T-helper 17 cell (primary cell): Measurements from ENCODE around the gene CD69. TPM values are rescaled to one million over a fixed set of nuclear protein-coding genes. Genes with fewer than 3 reads are reported as not detected.

Source experiments
- ATAC-seq: fragments of 150-1000 bp; cut with Tn5 transposase; 2 replicates; pipeline ENCODE4 v1.10.0; 2021; ENCODE audit warnings: mild to moderate bottlenecking, moderate library complexity
- DNase-seq, 3 donors: peaks; one replicate each; pipeline versions ENCODE4 v3.0.0 to v3.0.0-alpha.2; 2020 to 2021
- H3K9me3 ChIP-seq: one replicate; pipeline ENCODE4 v1.7.0; 2013; ENCODE audit warnings: low read length, mild to moderate bottlenecking; ENCODE audit not compliant: control insufficient read depth, poor library complexity, severe bottlenecking
- H3K27ac Mint-ChIP-seq: one replicate; pipeline ENCODE4 v1.8.0; 2022; ENCODE audit warnings: mild to moderate bottlenecking, moderate library complexity, mixed read lengths
- H3K27me3 Mint-ChIP-seq: one replicate; pipeline ENCODE4 v1.8.0; 2022; ENCODE audit warnings: mixed read lengths
- H3K36me3 Mint-ChIP-seq: one replicate; pipeline ENCODE4 v1.8.0; 2022; ENCODE audit warnings: low read depth, mixed read lengths
- H3K4me1 Mint-ChIP-seq: one replicate; pipeline ENCODE4 v1.8.0; 2022; ENCODE audit warnings: mild to moderate bottlenecking, mixed read lengths
- H3K4me3 Mint-ChIP-seq: one replicate; pipeline ENCODE4 v1.8.0; 2022; ENCODE audit warnings: mild to moderate bottlenecking, moderate library complexity, mixed read lengths
- total RNA-seq, 4 donors: library from RNA in 2 of 4; stranded (reverse) in 2 of 4; gene quantifications; one replicate each; pipeline ENCODE4 v1.2.3 and lab custom pipeline; 2022 to 2026

CD69 gene
- total RNA-seq, 2 donors from 2014 or later, result 1,001 to 1,104 TPM

DNA sequence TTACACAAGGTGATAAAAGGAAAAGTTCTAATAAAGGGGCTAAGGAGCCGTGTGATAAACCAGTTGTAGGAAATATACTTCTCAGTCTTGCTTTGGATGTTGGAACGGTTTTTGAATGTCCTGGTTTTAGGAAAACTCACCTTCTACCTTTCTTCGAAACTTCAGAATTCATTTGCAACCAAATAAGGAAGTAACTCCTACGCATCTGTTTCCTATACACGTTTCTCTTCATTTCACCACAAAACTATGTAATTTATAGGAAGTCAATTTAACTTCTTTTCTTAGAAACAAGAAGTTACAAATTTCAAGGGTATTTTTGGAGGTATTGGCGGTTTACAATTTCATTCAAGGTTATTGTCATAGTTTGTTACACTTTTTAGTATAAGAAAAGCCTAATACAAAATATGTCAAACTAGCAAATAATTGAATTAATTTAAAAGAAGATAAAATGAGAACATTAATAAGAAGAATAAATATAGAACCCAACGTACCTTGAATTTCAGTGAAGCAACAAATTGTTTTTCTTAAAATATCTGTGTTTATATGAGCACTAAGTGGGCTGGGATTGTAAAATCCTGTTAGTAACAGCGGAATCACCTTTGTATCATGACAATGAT is 33.2 kb upstream of the CD69 start:
- H3K27me3 Mint-ChIP-seq, result peaks cover 6% of the 10 kb centered on the region
- H3K4me3 Mint-ChIP-seq, result no peak overlapping the region
- ATAC-seq (no peak), DNase-seq (no peak)
- peak overlapping the region; percentile 89 for H3K27ac Mint-ChIP-seq
- no peaks in the 10 kb centered on the region for H3K9me3 ChIP-seq
- H3K36me3 Mint-ChIP-seq, result no peaks in the 10 kb centered on the region
- H3K4me1 Mint-ChIP-seq, result peaks cover 49% of the 10 kb centered on the region

DNA sequence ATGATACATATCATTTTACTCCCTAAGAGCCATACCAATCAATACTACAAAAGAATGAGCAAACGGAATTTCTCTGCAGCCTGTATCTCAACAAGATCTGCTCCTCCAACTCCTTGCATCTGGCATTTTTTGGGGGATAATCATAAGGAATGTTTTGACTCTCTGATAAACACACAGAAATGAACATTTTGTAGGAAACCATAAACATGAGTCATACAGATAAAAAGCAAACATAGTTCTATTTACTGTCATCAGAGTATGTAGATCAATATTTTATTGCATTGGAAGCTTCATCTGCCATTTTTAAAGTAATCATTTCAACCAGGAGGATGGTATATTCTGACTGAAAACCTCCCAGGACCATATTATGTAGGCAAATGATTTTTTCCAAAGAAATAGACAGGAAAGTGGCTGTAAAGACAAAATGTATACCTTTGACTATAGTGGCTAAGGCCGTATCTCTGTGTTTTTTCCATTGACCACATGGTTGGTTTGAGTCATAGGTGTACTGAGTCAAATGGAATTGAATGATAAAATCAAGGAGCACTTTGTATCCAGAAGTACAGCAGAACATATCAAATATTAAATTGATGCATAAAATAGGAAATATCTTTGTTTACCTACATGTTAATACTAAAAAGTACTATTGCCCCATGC is 32.4 kb upstream of the CD69 start:
- no peak for DNase-seq
- Mint-ChIP-seq H3K4me3 (no peak overlapping the region), H3K36me3 (no peaks in the 10 kb centered on the region), H3K27ac (peak overlapping the region; percentile 89), H3K4me1 (peaks cover 49% of the 10 kb centered on the region), H3K27me3 (peaks cover 6% of the 10 kb centered on the region)
- no peaks in the 10 kb centered on the region for H3K9me3 ChIP-seq
- ATAC-seq, result no peak

DNA sequence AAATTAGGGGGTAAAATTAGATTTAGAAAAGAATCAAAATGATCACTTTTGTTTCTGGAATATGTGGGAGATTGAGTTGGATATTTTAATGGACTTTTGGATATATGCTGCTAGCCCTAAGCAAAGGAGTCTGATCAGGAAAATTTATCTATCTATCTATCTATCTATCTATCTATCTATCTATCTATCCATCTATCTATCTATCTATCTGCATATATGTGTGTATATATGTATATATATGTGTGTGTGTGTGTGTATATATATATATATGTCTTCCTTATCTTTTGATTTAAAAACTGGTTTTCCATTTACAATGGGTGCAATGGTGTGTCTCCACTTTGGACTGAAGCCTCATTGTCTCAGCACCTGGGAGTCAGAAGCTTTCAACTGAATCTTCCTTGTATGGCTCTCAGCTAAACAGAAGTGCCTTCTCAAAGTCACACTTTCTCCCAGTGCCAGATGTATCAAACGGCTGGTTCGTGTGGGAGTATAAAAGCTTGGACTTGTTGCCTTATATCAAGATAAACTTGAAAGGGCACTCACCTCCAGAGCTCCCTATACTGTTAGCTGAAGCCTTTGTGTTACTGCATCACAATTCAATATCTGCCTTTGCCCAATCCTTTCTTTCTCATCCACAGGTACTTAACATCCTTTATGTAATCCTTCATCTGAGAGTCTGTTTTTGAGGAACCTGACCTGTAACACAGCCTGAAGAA is 31.6 kb upstream of the CD69 start:
- H3K4me3 Mint-ChIP-seq, result no peak overlapping the region
- H3K4me1 Mint-ChIP-seq, result peaks cover 51% of the 10 kb centered on the region
- H3K9me3 ChIP-seq, result no peaks in the 10 kb centered on the region
- H3K27ac Mint-ChIP-seq, result no peak overlapping the region
- DNase-seq, result no peak
- no peaks in the 10 kb centered on the region for H3K36me3 Mint-ChIP-seq
- no peak for ATAC-seq
- H3K27me3 Mint-ChIP-seq, result peaks cover 6% of the 10 kb centered on the region

DNA sequence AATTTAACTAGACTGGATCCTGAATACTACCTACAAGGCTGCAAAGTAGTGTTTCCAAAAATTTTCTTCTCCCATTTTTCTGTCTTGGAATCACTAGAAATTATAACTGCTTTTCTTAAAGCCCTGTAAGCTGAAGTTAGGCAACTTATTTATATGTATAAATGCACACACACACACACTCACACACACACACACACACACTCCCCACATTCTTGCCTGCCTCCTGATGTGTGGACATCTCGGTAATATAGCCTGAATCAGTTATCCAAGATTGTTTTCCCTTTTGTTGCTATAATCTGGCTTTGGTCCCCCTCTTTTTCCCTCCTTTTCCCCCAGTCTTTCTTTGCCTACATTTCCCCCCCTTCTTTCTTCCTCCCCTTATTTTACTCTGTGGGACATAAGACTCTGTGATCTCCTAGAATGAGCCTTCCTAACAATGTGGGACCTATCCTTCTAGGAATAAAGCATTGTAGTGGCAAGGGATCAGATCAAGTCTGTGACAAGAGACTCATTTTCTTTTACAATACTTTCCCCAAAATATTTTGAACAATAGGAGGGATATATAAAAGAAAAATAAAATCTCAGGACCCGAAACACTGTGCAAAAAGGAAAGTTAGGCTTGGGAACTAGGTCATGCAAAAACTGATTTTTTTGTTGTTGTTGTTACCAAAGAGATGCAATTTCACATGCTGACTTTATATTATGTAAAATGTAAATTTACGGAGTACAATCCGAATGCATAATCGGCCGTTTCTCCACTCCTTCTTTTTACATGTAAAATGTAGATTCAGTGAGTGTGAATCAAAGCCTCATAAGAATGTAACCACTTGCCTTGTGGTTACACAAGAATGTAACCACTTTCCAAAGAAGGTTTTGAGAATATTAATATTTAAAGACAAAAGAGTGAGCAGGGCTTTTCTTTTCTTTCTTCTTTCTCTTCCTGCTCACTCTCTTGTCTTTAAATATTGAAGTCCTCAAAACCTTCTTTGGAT is 26.3 kb upstream of the CD69 start:
- DNase-seq, result no peak
- no peak for ATAC-seq
- H3K4me3 Mint-ChIP-seq, result no peak overlapping the region
- H3K36me3 Mint-ChIP-seq, result no peaks in the 10 kb centered on the region
- H3K4me1 Mint-ChIP-seq, result peaks cover 15% of the 10 kb centered on the region
- no peaks in the 10 kb centered on the region for H3K9me3 ChIP-seq
- H3K27me3 Mint-ChIP-seq, result no peaks in the 10 kb centered on the region
- no peak overlapping the region for H3K27ac Mint-ChIP-seq

DNA sequence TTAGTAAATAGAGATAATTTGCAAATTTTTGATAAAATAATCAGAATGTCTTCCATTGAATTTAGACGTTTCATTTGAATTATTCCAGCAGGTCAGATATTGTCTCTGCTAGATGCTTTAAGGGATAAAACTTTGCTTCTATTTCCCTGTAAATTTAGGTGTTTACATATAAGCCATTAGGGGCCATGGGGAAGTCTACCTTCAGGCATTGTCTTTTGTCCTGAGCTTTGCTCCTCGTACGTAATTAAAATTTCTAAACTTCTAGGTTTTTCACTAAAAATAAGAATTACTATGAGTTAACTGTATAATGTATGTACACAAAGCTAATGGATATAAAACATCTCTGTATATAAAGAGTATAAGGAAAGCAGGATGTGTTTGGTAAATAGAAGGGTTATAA is 24.1 kb upstream of the CD69 start:
- DNase-seq (no peak), ATAC-seq (no peak)
- no peak overlapping the region for H3K4me3 Mint-ChIP-seq
- no peaks in the 10 kb centered on the region for H3K9me3 ChIP-seq
- peaks cover 15% of the 10 kb centered on the region for H3K4me1 Mint-ChIP-seq
- H3K27ac Mint-ChIP-seq, result no peak overlapping the region
- no peaks in the 10 kb centered on the region for H3K27me3 Mint-ChIP-seq
- H3K36me3 Mint-ChIP-seq, result peaks cover 4% of the 10 kb centered on the region

DNA sequence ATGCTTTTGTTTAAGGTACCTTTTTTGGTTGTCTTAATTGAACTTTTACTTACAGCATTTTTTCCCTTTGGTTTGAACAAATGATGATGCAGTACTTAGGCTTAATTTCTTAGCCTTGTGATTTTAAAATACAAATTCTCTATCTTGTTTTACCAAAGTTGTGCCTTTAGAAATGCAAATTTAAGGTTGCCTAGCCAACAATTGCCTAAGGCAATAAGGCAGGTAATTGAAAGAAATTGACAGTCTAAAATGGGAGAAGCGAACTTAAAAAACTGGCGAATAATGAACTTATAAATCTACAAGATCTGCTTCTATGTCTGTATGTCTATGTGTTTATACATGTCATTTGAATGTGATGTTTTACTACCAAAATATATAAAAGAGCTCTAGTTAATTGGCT is 23.6 kb upstream of the CD69 start:
- Mint-ChIP-seq H3K27me3 (no peaks in the 10 kb centered on the region), H3K4me3 (no peak overlapping the region), H3K27ac (no peak overlapping the region), H3K4me1 (peaks cover 13% of the 10 kb centered on the region), H3K36me3 (peaks cover 4% of the 10 kb centered on the region)
- ATAC-seq (no peak), DNase-seq (no peak)
- no peaks in the 10 kb centered on the region for H3K9me3 ChIP-seq

DNA sequence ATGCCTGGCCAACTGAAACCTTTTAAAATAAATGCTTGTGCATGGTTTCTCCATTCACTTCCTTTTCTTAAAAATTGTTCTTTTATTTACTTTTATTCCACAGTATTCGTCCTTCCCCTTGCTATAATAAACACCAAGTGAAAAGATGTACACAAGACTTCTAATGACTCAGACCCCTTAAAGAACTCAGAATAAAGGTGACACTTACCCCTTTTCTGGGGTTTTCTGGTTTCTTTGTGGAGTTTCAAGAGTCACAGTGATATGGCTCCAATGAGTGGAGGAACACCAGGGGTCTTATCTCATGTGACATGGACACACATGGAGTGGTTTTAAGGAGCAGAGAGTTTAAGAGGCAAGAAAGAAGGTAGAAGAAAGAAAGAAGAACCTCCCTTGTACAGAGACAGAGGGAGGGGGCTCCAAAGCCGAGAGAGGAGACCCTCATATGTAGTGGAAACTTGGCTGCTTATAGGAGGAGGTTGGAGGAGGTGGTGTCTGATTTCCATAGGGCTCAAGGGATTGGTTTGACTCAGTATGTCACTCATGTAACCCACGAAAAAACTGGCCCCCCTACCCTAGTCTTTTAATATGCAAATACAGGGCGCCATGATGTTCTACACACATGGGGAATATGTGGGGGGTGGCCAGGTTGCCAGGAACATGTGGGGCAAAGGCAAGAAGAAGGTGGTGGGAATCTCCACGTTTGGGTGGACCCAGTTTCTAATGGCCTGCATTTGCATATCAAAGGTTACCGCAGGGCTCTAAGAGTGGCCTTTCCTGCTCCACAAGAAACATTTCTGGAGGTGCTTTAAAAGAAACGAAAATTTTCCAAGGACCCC is 22.1 kb upstream of the CD69 start:
- peaks cover 4% of the 10 kb centered on the region for H3K36me3 Mint-ChIP-seq
- peaks cover 14% of the 10 kb centered on the region for H3K4me1 Mint-ChIP-seq

DNA sequence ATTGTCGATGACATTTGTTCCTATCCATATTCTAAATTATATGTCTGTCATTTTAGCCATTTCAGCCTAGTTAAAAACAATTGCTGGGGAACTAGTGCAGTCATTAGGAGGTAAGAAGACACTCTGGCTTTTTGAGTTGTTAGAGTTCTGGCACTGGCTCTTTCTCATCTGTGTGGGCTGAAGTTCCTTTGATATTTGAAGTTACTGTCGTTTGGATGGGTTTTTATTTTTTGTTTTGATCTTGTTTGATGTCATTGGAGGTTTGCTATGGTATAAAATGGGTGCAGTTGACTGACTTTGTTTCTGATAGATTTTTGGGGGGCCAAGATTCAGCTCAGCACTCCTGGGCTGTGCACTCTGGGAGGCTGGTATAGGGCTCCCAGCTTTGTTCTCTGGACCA is 20.7 kb upstream of the CD69 start:
- H3K27ac Mint-ChIP-seq, result no peak overlapping the region
- H3K4me3 Mint-ChIP-seq, result no peak overlapping the region

More for the DNA sequence above, 22.1 kb upstream of the CD69 start:
- no peaks in the 10 kb centered on the region for H3K27me3 Mint-ChIP-seq
- DNase-seq (no peak), ATAC-seq (no peak)
- H3K4me3 Mint-ChIP-seq, result no peak overlapping the region
- no peak overlapping the region for H3K27ac Mint-ChIP-seq
- H3K9me3 ChIP-seq, result no peaks in the 10 kb centered on the region

DNA sequence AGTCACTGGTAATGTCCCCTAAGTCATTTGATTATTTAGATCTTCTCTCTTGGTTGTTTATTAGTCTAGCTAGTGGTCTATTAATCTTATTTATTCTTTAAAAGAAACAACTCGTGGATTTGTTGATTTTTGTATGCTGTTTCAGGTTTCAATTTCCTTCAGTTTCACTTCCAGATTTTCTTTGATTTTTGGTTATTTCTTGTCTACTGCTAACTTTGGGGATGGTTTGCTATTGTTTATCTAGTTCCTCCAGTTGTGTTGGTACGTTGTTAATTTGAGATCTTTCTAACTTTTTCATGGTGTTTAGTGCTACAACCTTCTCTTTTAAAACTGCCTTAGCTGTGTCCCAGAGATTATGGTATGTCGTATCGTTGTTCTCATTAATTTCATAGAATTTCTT is 18.5 kb upstream of the CD69 start:
- Mint-ChIP-seq H3K4me1 (peaks cover 33% of the 10 kb centered on the region), H3K4me3 (no peak overlapping the region), H3K27me3 (no peaks in the 10 kb centered on the region), H3K36me3 (peaks cover 4% of the 10 kb centered on the region), H3K27ac (peak overlapping the region; percentile 32)
- no peak for ATAC-seq
- no peaks in the 10 kb centered on the region for H3K9me3 ChIP-seq
- no peak for DNase-seq

More for the DNA sequence above, 20.7 kb upstream of the CD69 start:
- ATAC-seq, result no peak
- Mint-ChIP-seq H3K36me3 (peaks cover 4% of the 10 kb centered on the region), H3K27me3 (no peaks in the 10 kb centered on the region), H3K4me1 (peaks cover 21% of the 10 kb centered on the region)
- no peaks in the 10 kb centered on the region for H3K9me3 ChIP-seq
- no peak for DNase-seq

DNA sequence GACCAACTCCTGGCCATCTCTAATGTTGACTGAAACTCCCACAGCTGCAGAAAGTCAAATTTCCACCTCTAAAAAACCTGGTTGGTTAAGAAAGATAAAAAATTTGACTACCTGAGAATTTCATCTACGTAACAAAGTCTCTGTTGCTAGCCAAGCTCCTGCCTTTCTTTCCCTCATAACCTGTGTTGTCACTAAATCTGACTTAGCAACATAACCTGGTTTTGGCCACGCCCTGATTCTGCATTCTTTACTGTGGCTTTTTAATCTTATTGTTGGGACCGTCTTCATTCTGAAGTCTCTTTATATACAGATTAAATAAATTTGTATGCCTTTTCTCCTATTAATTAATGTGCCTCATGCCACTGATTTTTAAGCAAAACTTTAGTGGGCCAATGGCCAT is 16.1 kb upstream of the CD69 start:
- H3K27me3 Mint-ChIP-seq, result no peaks in the 10 kb centered on the region
- H3K4me1 Mint-ChIP-seq, result peaks cover 51% of the 10 kb centered on the region
- DNase-seq, result no peak
- no peak overlapping the region for H3K4me3 Mint-ChIP-seq
- peak; percentile 70 for ATAC-seq
- H3K9me3 ChIP-seq, result no peaks in the 10 kb centered on the region
- H3K27ac Mint-ChIP-seq, result peak overlapping the region; percentile 76
- H3K36me3 Mint-ChIP-seq, result peaks cover 4% of the 10 kb centered on the region

DNA sequence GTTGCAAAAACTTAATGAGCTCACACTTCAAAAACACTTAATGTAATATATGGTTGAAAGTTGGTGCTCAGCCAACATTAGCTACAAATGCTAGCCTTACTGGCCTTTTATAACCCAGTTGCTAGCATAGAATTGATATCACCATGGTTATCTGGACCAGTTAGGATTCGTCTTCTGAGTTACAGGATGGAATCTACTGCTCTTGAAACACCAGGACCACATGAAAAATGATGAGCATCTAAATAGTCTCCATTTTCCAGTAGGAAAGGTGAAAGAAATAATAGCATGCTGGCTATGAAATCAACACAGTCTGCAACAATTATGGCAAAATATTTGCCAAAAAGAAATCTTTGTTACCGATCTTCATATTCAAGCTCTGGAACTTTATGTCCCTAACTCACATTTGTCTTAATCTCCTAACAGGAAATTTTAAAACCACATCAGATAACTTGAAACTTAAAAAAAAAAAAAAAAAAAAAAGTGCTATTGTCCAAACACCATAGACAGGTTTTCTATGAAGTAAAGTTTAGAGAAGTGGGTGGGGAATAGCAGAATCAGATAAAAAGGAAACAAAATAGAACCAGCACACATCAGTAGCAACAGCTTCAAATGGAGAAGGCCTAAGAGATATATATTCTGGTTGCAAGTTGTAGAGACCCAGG is 12.6 kb upstream of the CD69 start:
- peak; percentile 78 for ATAC-seq
- H3K9me3 ChIP-seq, result no peaks in the 10 kb centered on the region
- peak overlapping the region; percentile 77 for H3K4me3 Mint-ChIP-seq
- peak overlapping the region; percentile 76 for H3K27ac Mint-ChIP-seq
- no peak for DNase-seq
- peaks cover 53% of the 10 kb centered on the region for H3K4me1 Mint-ChIP-seq
- no peaks in the 10 kb centered on the region for H3K36me3 Mint-ChIP-seq
- H3K27me3 Mint-ChIP-seq, result no peaks in the 10 kb centered on the region

DNA sequence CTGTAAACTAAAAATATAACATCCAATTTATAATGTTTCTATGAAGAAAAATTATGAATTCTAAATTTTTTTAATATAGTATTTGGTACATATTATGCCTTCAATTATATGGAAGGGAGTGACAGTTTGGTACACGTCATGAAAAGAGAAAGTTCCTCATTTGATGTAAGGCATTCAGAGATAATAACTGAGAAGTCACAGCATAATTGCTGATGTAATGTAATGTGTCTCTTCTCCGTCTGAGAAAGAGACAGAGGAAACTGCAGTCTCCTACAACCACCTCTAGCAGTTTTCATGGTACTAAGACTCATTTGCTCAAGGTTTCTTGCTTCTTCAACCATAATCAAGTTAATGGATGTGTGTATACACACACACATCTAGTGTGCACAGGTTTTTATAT is 2.3 kb upstream of the CD69 start:
- Mint-ChIP-seq H3K36me3 (peaks cover 8% of the 10 kb centered on the region), H3K27ac (peak overlapping the region; percentile 99), H3K27me3 (no peaks in the 10 kb centered on the region), H3K4me1 (peaks cover 47% of the 10 kb centered on the region), H3K4me3 (no peak overlapping the region)
- ATAC-seq (no peak), DNase-seq (no peak)
- no peaks in the 10 kb centered on the region for H3K9me3 ChIP-seq
